ENCODE data around the gene MAP4K5.

The MAP4K5 gene

GRCh38 chr14:50421499-50421898 is 110.9 kb downstream of the MAP4K5 start:
- no peak for TF ChIP-seq ZFP3 (CRISPR knock-in tag; IDR thresholded peaks at IDR 0.05)
- TF ChIP-seq RARB (CRISPR knock-in tag; IDR thresholded peaks at IDR 0.05) = no peak
- TF ChIP-seq CREB5 (CRISPR knock-in tag; IDR thresholded peaks at IDR 0.05; ENCODE audit: low read depth) = no peak
- no peak for TF ChIP-seq ZC3H10 (CRISPR knock-in tag; IDR thresholded peaks at IDR 0.05)
- no peak for TF ChIP-seq ESRRG (CRISPR knock-in tag; IDR thresholded peaks at IDR 0.05)
- TF ChIP-seq ZNF8 (CRISPR knock-in tag; IDR thresholded peaks at IDR 0.05) = no peak
- TF ChIP-seq TOX (CRISPR knock-in tag; IDR thresholded peaks at IDR 0.05; ENCODE audit: borderline replicate concordance) = no peak
- no peak for TF ChIP-seq TCF4 (CRISPR knock-in tag; IDR thresholded peaks at IDR 0.05; ENCODE audit: borderline replicate concordance)
- TF ChIP-seq ZNF70 (CRISPR knock-in tag; IDR thresholded peaks at IDR 0.05) = no peak
- no peak for TF ChIP-seq OSR1 (CRISPR knock-in tag; IDR thresholded peaks at IDR 0.05)
- TF ChIP-seq CSRNP3 (CRISPR knock-in tag; IDR thresholded peaks at IDR 0.05) = no peak
- TF ChIP-seq PATZ1 (CRISPR knock-in tag; IDR thresholded peaks at IDR 0.05; ENCODE audit: borderline replicate concordance) = no peak
- TF ChIP-seq CSDC2 (CRISPR knock-in tag; IDR thresholded peaks at IDR 0.05) = no peak
- TF ChIP-seq SNAI2 (CRISPR knock-in tag; IDR thresholded peaks at IDR 0.05) = no peak
- no peak for TF ChIP-seq ARNTL (CRISPR knock-in tag; IDR thresholded peaks at IDR 0.05; ENCODE audit: borderline replicate concordance, low read depth)
- ATAC-seq = no peak

GRCh38 chr14:50417853-50418252 is 114.5 kb downstream of the MAP4K5 start:
- TF ChIP-seq ZNF70 (CRISPR knock-in tag; IDR thresholded peaks at IDR 0.05) = no peak
- TF ChIP-seq PPARA (CRISPR knock-in tag; IDR thresholded peaks at IDR 0.05; ENCODE audit: borderline replicate concordance) = no peak
- TF ChIP-seq POU6F1 (CRISPR knock-in tag; IDR thresholded peaks at IDR 0.05; ENCODE audit: borderline replicate concordance, low read depth) = no peak
- no peak for TF ChIP-seq CSRNP3 (CRISPR knock-in tag; IDR thresholded peaks at IDR 0.05)
- TF ChIP-seq ZFP30 (CRISPR knock-in tag; IDR thresholded peaks at IDR 0.05) = no peak
- ATAC-seq = no peak

GRCh38 chr14:50410921-50411320 is 121.4 kb downstream of the MAP4K5 start:
- no peak for ATAC-seq
- TF ChIP-seq PATZ1 (CRISPR knock-in tag; IDR thresholded peaks at IDR 0.05; ENCODE audit: borderline replicate concordance) (peak; percentile 54; the same call in 1 of the 2 replicates), ZNF8 (CRISPR knock-in tag; IDR thresholded peaks at IDR 0.05) (no peak), CREB5 (CRISPR knock-in tag; IDR thresholded peaks at IDR 0.05; ENCODE audit: low read depth) (no peak), TSHZ2 (CRISPR knock-in tag; IDR thresholded peaks at IDR 0.05) (no peak), PPARA (CRISPR knock-in tag; IDR thresholded peaks at IDR 0.05; ENCODE audit: borderline replicate concordance) (no peak), ESRRG (CRISPR knock-in tag; IDR thresholded peaks at IDR 0.05) (no peak), CSRNP3 (CRISPR knock-in tag; IDR thresholded peaks at IDR 0.05) (no peak), RARB (CRISPR knock-in tag; IDR thresholded peaks at IDR 0.05) (no peak), SNAI2 (CRISPR knock-in tag; IDR thresholded peaks at IDR 0.05) (no peak), TCF4 (CRISPR knock-in tag; IDR thresholded peaks at IDR 0.05; ENCODE audit: borderline replicate concordance) (no peak)
